CD8-positive, alpha-beta memory T cell (primary cell): ENCODE data around the gene GABRE. TPM values are rescaled to one million over a fixed set of nuclear protein-coding genes. Genes with fewer than 3 reads are reported as not detected.
A peak's percentile ranks its signal among the peaks of the same experiment; 100 is the strongest.

Experiments
- CTCF ChIA-PET: fragments of 350-600 bp; sonication (Branson Sonifier 250); formaldehyde crosslinking; loops from one replicate; lab custom pipeline; 2021; ENCODE audit warnings: antibody characterized with exemption; lab: Charles Lee
- POLR2A ChIA-PET: fragments of 350-600 bp; sonication (Branson Sonifier 250); formaldehyde crosslinking; loops from one replicate; lab custom pipeline; 2021; ENCODE audit warnings: antibody characterized with exemption; lab: Charles Lee
- DNase-seq, 5 donors: peaks; one replicate each; pipeline versions ENCODE4 v3.0.0 to v3.0.0-alpha.2; 2020 to 2022; ENCODE audit warnings: mixed read lengths in 1 of 5
- H3K27ac ChIP-seq: one replicate; pipeline ENCODE4 v1.7.0; 2013; ENCODE audit warnings: low read depth, mild to moderate bottlenecking, low read length, moderate library complexity
- H3K27me3 ChIP-seq: 2 replicates; pipeline ENCODE4 v1.7.0; 2013; ENCODE audit warnings: low read length, mild to moderate bottlenecking; ENCODE audit not compliant: insufficient read depth, poor library complexity, severe bottlenecking
- H3K36me3 ChIP-seq: 2 replicates; pipeline ENCODE4 v1.7.0; 2013; ENCODE audit warnings: mild to moderate bottlenecking, low read length, moderate library complexity; ENCODE audit not compliant: insufficient read depth
- H3K4me1 ChIP-seq: 2 replicates; pipeline ENCODE4 v1.7.0; 2013; ENCODE audit warnings: mild to moderate bottlenecking, low read length, moderate library complexity; ENCODE audit not compliant: insufficient read depth
- H3K4me3 ChIP-seq: 2 replicates; pipeline ENCODE4 v1.7.0; 2013; ENCODE audit warnings: mild to moderate bottlenecking, low read length
- H3K9me3 ChIP-seq: 2 replicates; pipeline ENCODE4 v1.7.0; 2013; ENCODE audit warnings: mild to moderate bottlenecking, low read length
- H3K27ac Mint-ChIP-seq, 8 donors: one replicate each; pipeline ENCODE4 v1.8.0; 2020 to 2021; ENCODE audit warnings: mixed read lengths in 8 of 8, mild to moderate bottlenecking in 6 of 8, inconsistent platforms in 3 of 8, moderate library complexity in 3 of 8
- H3K27me3 Mint-ChIP-seq, 2 donors: one replicate each; pipeline ENCODE4 v1.8.0; 2020 to 2021; ENCODE audit warnings: mixed read lengths in 2 of 2, mild to moderate bottlenecking in 1 of 2, moderate library complexity in 1 of 2
- H3K36me3 Mint-ChIP-seq, 3 donors: one replicate each; pipeline ENCODE4 v1.8.0; 2020 to 2021; ENCODE audit warnings: mixed read lengths in 3 of 3, inconsistent platforms in 1 of 3, mild to moderate bottlenecking in 1 of 3
- H3K4me1 Mint-ChIP-seq, 3 donors: one replicate each; pipeline ENCODE4 v1.8.0; 2020 to 2021; ENCODE audit warnings: mixed read lengths in 3 of 3, inconsistent platforms in 1 of 3, mild to moderate bottlenecking in 1 of 3
- H3K4me3 Mint-ChIP-seq, 7 donors: one replicate each; pipeline ENCODE4 v1.8.0; 2020 to 2021; ENCODE audit warnings: mixed read lengths in 7 of 7, mild to moderate bottlenecking in 6 of 7, moderate library complexity in 4 of 7, inconsistent platforms in 2 of 7
- H3K9me3 Mint-ChIP-seq, 5 donors: one replicate each; pipeline ENCODE4 v1.8.0; 2020 to 2022; ENCODE audit warnings: mixed read lengths in 5 of 5, mild to moderate bottlenecking in 3 of 5, moderate library complexity in 2 of 5, inconsistent platforms in 1 of 5
- polyA plus RNA-seq: library from polyadenylated mRNA; unstranded; fragments of 300-500 nt; fragmentation: Illumina TruSeq; gene quantifications from one replicate; pipeline ENCODE4 v1.2.3, GENCODE V29; 2021
- total RNA-seq, 2 experiments: library from RNA; stranded (reverse); gene quantifications; one replicate each; pipeline ENCODE4 v1.2.3, GENCODE V29; 2021

The GABRE gene, protein sequence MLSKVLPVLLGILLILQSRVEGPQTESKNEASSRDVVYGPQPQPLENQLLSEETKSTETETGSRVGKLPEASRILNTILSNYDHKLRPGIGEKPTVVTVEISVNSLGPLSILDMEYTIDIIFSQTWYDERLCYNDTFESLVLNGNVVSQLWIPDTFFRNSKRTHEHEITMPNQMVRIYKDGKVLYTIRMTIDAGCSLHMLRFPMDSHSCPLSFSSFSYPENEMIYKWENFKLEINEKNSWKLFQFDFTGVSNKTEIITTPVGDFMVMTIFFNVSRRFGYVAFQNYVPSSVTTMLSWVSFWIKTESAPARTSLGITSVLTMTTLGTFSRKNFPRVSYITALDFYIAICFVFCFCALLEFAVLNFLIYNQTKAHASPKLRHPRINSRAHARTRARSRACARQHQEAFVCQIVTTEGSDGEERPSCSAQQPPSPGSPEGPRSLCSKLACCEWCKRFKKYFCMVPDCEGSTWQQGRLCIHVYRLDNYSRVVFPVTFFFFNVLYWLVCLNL
- total RNA-seq (not detected), polyA plus RNA-seq (not detected)

DNA sequence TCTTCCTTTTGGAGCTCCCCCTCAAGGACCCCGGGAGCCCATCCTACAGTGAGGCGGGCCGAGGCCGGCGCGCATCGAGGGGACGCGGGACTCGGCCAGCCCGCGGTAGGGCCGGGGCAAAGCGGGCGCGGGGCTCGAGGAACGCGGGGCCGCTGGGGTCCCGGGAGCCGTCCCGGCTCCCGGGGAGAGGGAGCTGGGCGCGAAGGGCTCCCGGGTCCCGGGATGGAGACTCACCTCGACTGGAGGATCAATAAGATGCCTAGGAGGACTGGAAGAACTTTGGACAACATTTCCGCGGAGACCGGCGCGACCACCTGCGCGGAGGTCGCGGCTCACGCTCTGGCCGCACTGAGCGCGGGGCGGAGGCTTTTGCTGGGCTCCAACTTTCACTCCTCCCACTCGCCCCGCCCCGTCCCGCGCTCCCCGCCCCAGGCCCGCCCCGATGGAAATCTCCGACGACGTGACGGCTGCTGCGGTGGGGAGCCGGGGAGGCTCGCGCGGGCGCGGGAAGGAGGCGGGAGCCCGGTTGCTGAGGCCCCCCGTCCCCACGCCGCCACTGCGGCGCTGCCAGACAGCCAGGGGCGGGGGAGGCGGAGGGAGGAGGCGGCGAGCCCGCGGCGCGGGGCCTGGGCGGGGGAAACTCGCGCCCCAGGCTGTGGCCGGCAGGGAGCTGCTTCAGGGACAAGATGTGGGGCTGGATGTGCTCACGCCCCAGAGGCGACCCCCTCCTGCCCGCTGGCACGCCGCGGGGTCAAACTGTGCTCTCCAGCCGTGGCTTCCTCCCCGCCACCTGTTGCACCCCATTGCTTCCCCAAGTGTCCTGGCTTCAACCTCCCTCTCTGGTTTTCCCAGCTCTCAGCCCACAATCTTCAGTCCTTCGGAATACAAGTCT, at the start of gene GABRE:
Gene GABRE, minus strand, starts transcription at position 341 of the 892 bp plus-strand sequence. Its CDS starts 51 bp downstream, at position 290.
- Mint-ChIP-seq H3K36me3 (no peaks in the 10 kb centered on the region), H3K9me3 (peaks cover 0 to 4% (median 0%) of the 10 kb centered on the region in 5 donors)
- no peaks in the 10 kb centered on the region for H3K27me3 ChIP-seq

DNA sequence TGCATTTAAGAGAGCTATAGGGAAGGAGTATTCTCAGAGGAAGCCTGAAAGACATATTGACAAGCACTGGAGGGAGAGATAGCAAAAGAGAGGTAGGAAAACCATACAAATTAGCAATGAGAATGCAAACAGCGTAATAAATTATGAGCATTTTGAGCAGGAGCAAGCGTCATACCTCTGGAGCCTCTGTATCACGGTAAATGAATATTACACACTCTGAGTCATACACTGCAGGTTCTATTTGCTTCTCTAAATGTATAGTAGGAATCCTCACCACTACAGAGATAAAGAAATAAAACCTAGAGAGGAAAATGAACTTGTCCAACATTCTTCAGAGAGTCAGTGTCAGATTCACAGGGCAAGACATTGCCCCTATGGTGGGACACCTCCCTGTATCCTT, 46.4 kb upstream of the GABRE start:
- no peak overlapping the region for H3K27ac Mint-ChIP-seq
- H3K36me3 Mint-ChIP-seq = no peaks in the 10 kb centered on the region
- Histone ChIP-seq H3K27me3 (no peaks in the 10 kb centered on the region), H3K4me1 (no peaks in the 10 kb centered on the region), H3K27ac (no peak overlapping the region), H3K36me3 (no peaks in the 10 kb centered on the region), H3K4me3 (no peak overlapping the region), H3K9me3 (no peaks in the 10 kb centered on the region)
- no peaks in the 10 kb centered on the region for H3K9me3 Mint-ChIP-seq
- H3K4me3 Mint-ChIP-seq = no peak overlapping the region
- POLR2A ChIA-PET = no interaction called here
- peaks cover 0 to 4% of the 10 kb centered on the region in 2 donors for H3K27me3 Mint-ChIP-seq
- CTCF ChIA-PET = no interaction called here
- DNase-seq = no peak
- no peaks in the 10 kb centered on the region for H3K4me1 Mint-ChIP-seq

More for the DNA sequence above, at the start of gene GABRE:
- no peaks in the 10 kb centered on the region for H3K36me3 ChIP-seq
- ChIA-PET POLR2A (no interaction called here), CTCF (no interaction called here)
- Mint-ChIP-seq H3K27ac (no peak within 1 kb of the TSS), H3K27me3 (peaks cover 10 to 23% of the 10 kb centered on the region in 2 donors), H3K4me1 (peaks cover 0 to 2% (median 0%) of the 10 kb centered on the region in 3 donors), H3K4me3 (no peak within 1 kb of the TSS)
- H3K4me1 ChIP-seq = no peaks in the 10 kb centered on the region
- no peaks in the 10 kb centered on the region for H3K9me3 ChIP-seq
- H3K4me3 ChIP-seq = no peak within 1 kb of the TSS
- no peak for DNase-seq
- peak within 1 kb of the TSS; percentile 57 for H3K27ac ChIP-seq

DNA sequence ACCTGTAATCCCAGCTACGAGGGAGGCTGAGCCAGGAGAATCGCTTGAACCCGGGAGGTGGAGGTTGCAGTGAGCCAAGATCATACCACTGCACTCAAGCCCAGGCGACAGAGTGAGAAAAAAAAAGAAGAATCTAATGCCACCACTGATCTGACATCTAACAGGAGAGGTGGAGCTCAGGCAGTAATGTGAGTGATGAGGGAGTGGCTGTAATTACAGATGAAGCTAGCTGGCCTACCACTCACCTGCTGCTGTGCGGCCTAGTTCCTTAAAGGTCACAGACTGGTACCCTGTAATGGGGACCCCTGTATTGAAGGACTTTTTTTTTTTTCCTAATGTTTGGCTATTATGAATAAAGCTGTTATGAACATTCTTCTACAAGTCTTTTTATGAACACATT, 25.3 kb upstream of the GABRE start:
- no peaks in the 10 kb centered on the region for H3K27me3 ChIP-seq
- H3K4me3 ChIP-seq = no peak overlapping the region
- Mint-ChIP-seq H3K36me3 (no peaks in the 10 kb centered on the region), H3K27ac (no peak overlapping the region), H3K27me3 (peaks cover 0 to 6% of the 10 kb centered on the region in 2 donors), H3K4me3 (no peak overlapping the region), H3K4me1 (no peaks in the 10 kb centered on the region), H3K9me3 (peaks cover 0 to 4% (median 0%) of the 10 kb centered on the region in 5 donors)
- no peaks in the 10 kb centered on the region for H3K36me3 ChIP-seq
- ChIA-PET POLR2A (no interaction called here), CTCF (no interaction called here)
- no peaks in the 10 kb centered on the region for H3K9me3 ChIP-seq
- DNase-seq = no peak
- H3K4me1 ChIP-seq = no peaks in the 10 kb centered on the region
- no peak overlapping the region for H3K27ac ChIP-seq

DNA sequence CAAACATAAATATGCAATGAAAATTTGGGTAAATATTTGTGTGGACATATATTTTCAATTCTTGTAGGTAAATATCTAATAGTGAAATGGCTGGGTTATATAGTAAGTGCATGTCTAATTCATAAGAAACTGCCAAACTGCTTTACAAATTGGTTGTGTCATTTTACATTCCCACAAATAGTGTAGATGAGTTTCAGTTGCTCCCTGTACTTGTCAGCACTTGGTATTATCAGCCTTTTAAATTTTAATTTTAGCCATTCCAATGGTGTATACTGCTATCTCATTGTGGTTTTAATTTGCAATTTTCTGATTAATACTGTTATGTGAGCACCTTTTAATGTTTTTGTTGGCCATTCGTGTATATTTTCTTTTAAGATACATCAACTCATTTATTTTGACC, 23.1 kb upstream of the GABRE start:
- no peaks in the 10 kb centered on the region for H3K9me3 ChIP-seq
- H3K27ac ChIP-seq = no peak overlapping the region
- no peaks in the 10 kb centered on the region for H3K4me1 ChIP-seq
- Mint-ChIP-seq H3K36me3 (no peaks in the 10 kb centered on the region), H3K27ac (no peak overlapping the region), H3K27me3 (peaks cover 0 to 6% of the 10 kb centered on the region in 2 donors), H3K4me1 (no peaks in the 10 kb centered on the region), H3K9me3 (peaks cover 0 to 7% (median 0%) of the 10 kb centered on the region in 5 donors), H3K4me3 (no peak overlapping the region)
- no peaks in the 10 kb centered on the region for H3K36me3 ChIP-seq
- DNase-seq = no peak
- CTCF ChIA-PET = no interaction called here
- POLR2A ChIA-PET = no interaction called here
- H3K27me3 ChIP-seq = no peaks in the 10 kb centered on the region
- no peak overlapping the region for H3K4me3 ChIP-seq

DNA sequence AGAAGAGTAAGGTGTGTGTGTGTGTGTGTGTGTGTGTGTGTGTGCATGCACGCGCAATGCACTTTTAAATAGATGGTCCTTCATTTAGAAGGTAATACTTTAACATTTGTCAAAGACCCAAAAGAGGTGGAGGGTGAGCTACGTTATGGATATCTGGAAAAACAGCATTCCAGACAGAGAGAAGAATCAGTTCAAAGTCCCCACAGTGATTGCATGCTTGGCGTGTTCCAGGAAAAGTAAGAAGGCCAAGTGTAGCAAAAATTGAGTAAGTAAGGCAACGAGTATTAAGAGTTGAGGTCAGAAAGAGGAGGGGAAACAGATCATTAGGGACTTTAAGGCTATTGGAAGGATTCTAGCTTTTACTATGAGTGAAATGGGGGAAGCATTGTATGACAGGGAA, 21.9 kb upstream of the GABRE start:
- H3K36me3 Mint-ChIP-seq = no peaks in the 10 kb centered on the region
- no peaks in the 10 kb centered on the region for H3K4me1 Mint-ChIP-seq
- H3K9me3 Mint-ChIP-seq = peaks cover 0 to 7% (median 0%) of the 10 kb centered on the region in 5 donors
- Histone ChIP-seq H3K4me3 (no peak overlapping the region), H3K4me1 (no peaks in the 10 kb centered on the region), H3K36me3 (no peaks in the 10 kb centered on the region), H3K27ac (no peak overlapping the region), H3K27me3 (no peaks in the 10 kb centered on the region), H3K9me3 (no peaks in the 10 kb centered on the region)
- no peak for DNase-seq
- H3K4me3 Mint-ChIP-seq = no peak overlapping the region
- H3K27ac Mint-ChIP-seq = no peak overlapping the region
- peaks cover 0 to 4% of the 10 kb centered on the region in 2 donors for H3K27me3 Mint-ChIP-seq
- ChIA-PET CTCF (no interaction called here), POLR2A (no interaction called here)

DNA sequence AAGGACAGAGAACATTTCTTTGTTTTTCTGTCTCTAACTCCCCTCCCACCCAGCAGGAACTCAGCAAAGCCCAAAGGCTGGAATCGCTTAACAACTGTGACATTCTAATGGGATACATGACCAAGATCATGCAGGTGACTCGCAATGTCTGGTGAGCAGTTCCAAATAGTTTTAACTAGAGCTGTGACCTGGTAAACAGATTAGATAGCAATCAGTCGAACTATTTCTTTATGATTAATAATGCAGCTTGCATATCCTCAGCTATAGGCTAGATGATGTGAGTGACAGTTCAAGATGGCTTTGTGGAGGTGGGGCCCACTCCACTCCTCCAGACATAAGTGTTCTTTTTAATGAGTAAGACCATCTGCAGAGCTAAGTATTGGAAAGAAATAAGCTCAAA, 20.0 kb upstream of the GABRE start:
- Mint-ChIP-seq H3K4me1 (no peaks in the 10 kb centered on the region), H3K9me3 (peaks cover 0 to 4% (median 0%) of the 10 kb centered on the region in 5 donors), H3K36me3 (no peaks in the 10 kb centered on the region), H3K27ac (no peak overlapping the region), H3K4me3 (no peak overlapping the region), H3K27me3 (peaks cover 0 to 2% of the 10 kb centered on the region in 2 donors)
- Histone ChIP-seq H3K27ac (no peak overlapping the region), H3K36me3 (no peaks in the 10 kb centered on the region), H3K4me3 (no peak overlapping the region), H3K9me3 (no peaks in the 10 kb centered on the region), H3K27me3 (no peaks in the 10 kb centered on the region), H3K4me1 (no peaks in the 10 kb centered on the region)
- POLR2A ChIA-PET = no interaction called here
- no peak for DNase-seq
- CTCF ChIA-PET = no interaction called here

DNA sequence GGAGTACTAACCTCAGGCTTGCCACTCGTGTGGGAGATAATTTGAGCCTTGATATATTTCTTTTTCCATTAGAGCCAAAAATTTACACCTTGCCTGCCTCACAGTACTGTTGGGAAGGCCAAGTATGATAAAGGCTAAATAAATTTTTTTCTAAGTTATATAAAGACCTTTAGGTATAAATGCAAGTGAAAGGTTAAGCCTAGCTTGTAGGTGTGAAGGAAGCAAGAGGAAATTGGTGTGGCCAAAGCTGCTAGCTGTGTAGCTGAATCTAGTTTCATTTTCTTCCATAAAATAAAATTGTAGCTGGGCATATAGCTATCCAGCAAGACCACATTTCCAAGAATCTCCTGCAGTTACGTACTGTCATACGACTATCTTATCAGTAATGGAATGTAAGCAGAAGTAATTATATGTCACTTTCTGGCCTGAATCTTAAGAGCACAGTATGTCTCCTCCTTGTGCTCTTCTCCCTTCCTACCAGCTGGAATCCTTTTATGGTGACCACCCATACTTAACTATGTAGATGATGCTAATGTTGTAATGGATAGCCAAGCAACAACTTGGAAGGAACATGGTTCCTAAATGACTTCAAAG, 14.3 kb upstream of the GABRE start:
- ChIA-PET CTCF (no interaction called here), POLR2A (no interaction called here)
- Histone ChIP-seq H3K4me3 (no peak overlapping the region), H3K36me3 (no peaks in the 10 kb centered on the region), H3K4me1 (no peaks in the 10 kb centered on the region), H3K27me3 (no peaks in the 10 kb centered on the region), H3K9me3 (no peaks in the 10 kb centered on the region), H3K27ac (no peak overlapping the region)
- DNase-seq = no peak
- H3K36me3 Mint-ChIP-seq = no peaks in the 10 kb centered on the region
- H3K4me1 Mint-ChIP-seq = no peaks in the 10 kb centered on the region
- no peak overlapping the region for H3K4me3 Mint-ChIP-seq
- H3K27me3 Mint-ChIP-seq = peaks cover 0 to 4% of the 10 kb centered on the region in 2 donors
- H3K27ac Mint-ChIP-seq = no peak overlapping the region
- peaks cover 0 to 3% (median 0%) of the 10 kb centered on the region in 5 donors for H3K9me3 Mint-ChIP-seq
